GM18498 (cell line): ENCODE measurements around the gene CANX.

Experiments
- ATAC-seq: cut with Tn5 transposase; IDR thresholded peaks from one replicate; pipeline ENCODE4 v1.9.1; 2021; ENCODE audit warnings: mild to moderate bottlenecking, moderate library complexity; ENCODE audit not compliant: unreplicated experiment

The CANX gene

DNA sequence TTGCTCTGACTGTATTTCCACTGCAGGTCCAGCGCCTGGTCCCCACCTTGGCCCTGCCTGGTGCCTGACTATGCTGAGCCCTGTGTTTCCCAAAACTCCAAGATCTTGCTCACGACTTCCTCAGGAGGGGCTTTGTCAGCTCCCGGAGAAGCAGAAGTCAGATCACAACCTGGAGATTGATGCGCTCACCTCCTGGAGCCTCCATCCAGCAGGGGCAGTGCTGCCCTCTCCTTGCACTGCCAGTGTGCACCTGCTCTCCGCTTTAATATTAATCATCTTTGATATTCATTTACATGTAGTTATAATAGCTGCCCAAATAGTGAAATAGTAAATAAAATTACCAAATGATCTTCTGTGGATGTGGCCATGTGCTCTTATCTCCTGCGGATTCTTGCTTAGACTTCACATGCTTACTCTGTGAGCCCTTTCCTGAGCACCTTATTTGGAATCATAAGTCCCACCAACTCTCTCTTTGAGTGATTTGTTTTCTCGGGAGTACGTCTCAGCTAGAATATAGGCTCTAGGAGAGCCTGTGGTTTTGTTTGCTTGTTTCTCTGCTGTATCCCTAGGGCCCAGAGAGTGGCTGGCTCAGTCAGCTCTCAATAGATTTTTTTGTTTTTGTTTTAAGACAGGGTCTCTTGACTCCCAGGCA, 51.2 kb downstream of the CANX start:
- no peak for ATAC-seq

DNA sequence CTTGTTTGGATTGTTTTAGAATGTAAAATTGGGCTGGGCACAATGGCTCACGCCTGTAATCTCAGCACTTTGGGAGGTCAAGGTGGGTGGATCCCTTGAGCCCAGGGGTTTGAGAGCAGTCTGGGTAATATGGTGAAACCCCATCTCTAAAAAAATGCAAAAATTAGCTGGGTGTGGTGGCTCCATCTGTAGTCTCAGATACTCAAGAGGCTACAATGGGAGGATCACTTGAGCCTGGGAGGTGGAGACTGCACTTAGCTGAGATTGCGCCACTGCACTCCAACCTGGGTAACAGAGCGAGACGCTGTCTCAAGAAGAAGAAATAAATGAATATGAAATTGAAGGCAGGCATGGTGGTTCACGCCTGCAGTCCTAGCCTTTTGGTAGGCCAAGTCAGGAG, 55.2 kb downstream of the CANX start:
- no peak for ATAC-seq

DNA sequence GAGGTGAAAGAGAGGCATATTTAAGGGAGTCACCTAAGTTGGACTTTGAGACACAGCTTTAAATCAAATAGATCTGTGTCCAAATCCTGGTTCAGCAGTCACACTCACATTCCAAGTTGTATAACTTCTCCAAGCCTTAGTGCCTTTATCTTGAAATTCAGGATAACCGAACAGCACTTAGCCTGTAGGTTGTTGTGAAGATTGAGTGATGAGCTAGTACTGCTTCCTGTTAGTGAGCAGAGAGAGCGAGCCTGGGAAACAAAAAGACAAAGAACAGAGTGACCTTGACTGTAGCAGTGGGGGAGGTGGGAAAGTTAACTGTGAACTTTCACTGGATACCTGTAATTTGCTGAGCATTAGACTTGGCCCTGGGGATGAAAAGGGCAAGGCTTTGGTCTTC, 56.3 kb downstream of the CANX start:
- ATAC-seq: no peak

DNA sequence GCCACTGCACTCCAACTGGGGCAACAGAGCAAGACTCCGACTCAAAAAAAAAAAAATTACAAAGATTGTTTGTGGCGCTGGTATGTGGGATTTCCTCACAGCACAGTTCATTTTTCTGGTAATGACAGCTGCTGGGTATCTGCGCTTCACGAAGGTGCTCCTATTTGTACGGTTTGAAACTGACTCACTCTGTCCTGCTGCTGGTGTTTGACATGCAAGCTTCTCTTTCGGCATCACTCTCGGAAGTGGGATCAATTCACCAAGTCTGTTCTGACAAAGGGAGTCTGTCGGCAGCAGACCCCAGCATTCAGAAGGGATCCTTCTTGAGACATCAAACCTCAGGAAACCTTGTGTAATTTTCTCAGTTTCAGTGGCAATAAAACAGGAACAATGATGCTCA, 60.2 kb downstream of the CANX start:
- no peak for ATAC-seq

DNA sequence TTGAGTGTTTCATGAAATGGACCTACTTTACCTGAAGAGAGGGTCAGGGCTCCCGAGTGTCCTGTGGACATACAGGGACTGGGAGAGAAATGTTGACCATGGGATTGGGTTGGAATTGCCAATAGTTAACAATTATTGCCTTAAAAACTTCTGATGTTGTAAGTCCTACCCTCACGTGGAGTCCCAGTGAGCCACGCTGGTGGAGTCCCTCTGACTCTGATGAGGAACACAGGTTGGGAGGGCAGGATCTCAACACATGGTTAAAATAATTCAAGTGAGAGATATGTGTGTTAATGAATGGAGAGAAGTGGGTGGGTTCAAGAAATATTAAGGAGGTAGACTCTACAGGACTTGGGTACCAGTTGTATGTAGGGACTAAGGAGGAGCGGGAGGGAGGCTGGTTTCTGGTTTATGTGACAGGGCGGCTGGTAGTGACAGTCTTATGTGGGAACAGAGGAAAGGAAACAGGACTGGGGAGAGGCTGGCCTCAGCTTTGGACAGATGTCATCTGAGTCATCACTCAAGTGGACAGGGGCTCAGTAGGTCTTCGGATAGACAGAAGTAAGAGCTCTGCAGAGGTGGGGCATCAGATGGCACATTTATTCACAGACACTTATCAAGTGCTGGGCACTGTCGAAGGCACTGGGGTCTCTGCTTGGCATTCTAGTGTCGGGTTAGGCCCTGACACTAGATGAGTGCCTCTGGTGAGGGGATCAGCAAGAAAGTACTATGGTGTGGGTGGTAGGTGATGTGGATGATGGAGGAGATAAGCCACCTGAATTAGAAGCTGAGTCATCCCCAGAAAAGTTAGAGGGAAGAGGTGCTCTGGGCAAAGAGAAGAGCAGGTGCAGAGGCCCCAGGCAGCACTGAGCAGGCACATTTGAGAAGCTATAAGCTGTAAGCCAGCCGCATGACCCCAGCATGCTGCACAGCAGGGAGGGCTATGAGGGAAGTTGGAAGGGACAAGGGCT, 61.1 kb downstream of the CANX start:
- peak; percentile 53 for ATAC-seq

DNA sequence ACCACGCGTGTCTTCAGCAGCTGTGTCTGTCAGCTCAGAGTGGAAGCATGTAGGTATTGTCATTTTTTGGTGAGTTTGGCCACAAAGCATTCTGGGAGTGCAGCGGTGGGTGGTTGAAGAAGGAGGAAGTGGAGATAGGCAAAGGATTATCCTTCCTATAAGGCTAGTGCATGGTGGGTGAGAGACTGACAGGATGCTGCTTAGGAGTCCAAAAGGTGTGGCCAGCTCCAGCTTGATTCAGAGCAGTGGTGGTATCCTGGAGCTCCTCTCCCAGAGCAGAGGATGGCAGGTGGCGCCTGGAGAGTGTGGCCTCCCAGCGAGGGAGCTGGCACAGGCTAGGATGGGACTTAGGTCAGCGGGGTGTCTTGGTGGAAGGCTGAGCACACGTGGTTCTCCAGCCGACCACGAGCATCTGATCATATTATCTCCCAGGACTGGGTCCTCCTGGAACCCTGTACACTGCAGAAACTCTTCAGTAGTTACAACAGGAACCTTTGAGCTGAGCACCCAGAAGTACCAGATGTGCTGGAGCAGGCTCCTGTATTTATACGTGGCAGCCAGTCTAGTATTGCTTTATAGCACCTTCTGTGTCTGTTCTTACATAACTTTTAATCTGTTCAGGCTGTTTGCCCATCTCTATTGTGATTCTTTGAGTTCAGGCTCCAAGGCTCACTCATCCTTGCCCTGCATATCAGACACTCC, 63.5 kb downstream of the CANX start:
- peak; percentile 43 for ATAC-seq

DNA sequence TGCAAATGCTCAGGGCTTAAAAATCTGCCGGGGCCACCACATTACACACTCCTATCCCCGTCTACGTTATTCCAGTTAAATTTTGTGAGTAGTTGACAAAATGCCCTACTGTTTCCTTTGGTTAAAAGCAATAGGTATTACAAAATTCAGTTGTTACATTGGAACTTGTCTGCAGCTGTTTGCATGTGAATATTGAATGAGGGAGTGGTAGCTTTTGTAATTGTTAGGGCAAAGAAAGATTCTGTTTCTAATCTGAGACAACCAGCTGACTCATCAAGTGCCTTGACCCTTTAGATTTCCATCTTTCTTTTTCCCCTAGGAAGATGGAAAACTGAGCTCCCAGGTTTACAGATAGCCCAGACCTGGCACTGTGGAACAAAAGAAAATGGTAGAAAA, 64.0 kb downstream of the CANX start:
- ATAC-seq: no peak

DNA sequence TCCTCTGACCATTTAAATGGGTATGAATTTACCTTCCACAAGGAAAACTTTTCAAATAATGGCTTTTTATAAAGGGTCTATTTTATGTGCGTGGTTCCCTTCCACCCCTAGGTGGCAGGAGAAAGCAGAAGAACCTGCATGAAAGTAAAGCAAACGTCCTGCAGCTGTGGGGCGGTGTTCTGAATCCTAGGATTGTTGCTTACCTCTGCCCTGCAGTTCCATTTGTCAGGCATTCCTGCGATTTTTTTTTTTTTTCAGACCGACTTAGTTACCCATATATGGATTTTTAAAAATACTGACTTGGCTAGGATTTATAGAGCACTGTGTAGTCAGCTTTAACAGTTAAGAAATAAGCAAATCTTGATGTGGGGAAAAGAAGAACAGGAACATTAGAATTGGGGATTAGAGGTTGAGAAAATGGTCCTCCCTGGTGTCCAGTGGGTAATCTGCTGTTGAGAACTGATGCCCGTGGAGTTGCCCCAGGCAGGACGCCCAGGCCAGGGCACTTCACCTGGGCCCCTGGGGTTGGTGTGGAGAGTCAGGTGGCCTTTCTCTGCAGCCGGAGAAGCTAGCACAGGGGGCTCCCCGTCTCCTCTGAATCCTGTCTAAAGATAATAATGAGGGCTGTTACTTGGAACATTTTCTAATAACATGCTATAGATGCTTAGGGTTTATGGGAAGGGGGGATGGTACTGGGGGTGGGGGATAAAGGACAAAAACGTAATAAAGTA, 64.6 kb downstream of the CANX start:
- peak; percentile 46 for ATAC-seq

DNA sequence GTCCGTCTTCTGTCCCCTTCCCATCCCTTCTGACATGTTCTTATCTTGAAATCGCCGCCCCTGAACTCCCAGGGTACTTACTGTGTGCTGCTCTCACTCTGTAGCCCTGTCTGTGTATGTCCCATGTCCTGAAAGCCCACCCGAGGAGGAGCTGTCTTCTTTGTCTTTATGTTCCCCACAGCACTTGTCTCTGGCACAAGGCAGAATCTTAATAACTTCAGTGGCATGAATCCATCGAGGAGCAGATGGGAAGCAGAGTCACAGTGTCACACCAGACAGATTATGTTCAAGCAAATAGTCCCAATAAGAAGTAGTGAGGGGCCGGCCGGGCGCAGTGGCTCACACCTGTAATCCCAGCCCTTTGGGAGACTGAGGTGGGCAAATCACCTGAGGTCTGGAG, 65.3 kb downstream of the CANX start:
- ATAC-seq: no peak

DNA sequence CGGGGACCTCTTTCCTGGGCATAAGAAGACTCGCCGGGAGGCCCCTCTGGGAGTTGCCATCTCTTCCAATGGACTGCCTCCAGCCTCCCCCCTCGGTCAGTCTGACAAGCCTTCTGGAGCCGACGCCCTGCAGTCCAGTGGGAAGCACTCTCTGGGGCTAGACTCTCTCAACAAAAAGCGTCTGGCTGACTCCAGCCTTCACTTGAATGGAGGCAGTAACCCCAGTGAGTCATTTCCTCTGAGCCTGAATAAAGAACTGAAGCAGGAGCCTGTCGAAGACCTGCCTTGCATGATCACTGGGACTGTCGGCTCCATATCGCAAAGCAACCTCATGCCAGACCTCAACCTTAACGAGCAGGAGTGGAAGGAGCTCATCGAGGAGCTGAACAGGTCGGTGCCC, 66.6 kb downstream of the CANX start:
- no peak for ATAC-seq

DNA sequence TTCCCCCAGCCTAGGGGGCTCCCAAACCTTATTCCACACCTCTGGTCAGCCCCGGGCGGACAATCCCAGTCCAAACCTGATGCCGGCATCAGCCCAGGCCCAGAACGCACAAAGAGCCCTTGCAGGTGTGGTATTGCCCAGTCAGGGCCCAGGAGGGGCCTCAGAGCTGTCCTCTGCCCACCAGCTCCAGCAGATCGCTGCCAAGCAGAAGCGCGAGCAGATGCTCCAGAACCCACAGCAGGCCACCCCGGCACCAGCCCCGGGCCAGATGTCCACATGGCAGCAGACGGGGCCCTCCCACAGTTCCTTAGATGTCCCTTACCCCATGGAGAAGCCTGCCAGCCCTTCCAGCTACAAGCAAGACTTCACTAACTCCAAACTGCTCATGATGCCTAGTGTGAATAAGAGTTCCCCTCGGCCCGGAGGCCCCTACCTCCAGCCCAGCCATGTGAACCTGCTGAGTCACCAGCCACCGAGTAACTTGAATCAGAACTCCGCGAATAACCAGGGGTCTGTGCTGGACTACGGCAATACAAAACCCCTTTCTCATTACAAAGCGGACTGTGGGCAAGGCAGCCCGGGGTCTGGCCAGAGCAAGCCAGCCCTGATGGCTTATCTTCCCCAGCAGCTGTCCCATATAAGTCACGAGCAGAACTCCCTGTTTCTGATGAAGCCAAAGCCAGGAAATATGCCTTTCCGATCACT, 67.4 kb downstream of the CANX start:
- no peak for ATAC-seq

DNA sequence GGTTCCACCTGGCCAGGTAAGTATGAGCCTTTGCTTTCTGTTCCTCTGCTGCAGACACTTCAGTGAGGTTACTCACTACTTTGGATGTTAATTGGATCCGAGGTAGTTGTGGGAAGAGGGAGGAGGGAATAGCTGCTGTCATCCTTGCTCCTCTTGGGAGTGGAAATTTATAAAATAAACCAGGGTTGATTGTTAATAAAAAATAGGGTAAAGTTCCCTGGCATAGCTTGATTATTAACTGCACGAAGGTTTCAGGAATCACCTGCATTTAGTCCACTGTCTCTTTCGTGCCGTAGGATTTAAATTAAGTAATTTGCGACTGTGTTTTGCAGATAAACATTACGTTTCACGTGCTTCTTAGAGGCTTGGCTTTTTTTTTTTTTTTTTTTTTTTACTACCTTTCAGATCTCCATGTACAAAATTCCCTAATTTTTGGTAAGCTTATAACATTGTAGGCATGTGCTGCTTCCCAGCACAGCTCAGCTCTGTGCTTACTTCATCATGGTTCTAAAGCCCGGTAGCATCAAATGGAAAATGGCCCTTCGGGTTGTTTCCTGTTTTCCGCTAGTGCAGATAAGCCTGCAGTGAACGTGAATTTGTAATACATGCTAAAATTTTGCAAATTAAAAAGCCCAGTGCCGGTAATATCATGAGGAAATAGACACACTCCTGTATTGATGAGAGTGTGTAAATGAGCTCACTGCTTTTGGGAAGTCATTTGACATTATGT, 68.1 kb downstream of the CANX start:
- no peak for ATAC-seq

DNA sequence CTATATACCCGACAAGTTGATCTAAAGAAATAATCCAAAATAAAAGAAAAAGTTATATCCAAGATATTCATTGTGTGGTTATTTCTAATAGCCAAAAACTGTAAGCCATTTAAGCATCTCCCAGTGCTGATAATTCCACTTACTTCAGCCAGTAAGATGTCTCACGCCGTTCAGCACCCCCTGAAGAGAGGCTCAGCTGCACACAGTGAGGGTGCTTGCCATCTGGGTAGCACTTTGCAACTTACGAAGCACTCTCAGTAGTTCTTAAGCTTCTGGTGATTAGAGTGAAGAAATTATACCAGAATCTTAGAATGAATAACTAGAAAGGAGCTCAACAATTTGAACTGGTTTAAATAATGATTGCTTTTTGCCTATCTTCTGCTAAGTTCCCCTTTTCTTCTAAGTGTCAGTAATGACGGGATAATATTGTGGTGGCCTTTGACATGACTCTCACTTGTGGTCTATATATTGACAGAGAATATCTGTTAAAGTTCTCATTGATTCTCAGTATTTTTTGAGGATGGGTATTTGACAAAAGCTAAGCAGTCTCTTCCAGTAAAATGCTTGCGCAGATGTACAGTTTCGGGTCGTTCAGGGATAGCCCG, 68.8 kb downstream of the CANX start:
- ATAC-seq: no peak

DNA sequence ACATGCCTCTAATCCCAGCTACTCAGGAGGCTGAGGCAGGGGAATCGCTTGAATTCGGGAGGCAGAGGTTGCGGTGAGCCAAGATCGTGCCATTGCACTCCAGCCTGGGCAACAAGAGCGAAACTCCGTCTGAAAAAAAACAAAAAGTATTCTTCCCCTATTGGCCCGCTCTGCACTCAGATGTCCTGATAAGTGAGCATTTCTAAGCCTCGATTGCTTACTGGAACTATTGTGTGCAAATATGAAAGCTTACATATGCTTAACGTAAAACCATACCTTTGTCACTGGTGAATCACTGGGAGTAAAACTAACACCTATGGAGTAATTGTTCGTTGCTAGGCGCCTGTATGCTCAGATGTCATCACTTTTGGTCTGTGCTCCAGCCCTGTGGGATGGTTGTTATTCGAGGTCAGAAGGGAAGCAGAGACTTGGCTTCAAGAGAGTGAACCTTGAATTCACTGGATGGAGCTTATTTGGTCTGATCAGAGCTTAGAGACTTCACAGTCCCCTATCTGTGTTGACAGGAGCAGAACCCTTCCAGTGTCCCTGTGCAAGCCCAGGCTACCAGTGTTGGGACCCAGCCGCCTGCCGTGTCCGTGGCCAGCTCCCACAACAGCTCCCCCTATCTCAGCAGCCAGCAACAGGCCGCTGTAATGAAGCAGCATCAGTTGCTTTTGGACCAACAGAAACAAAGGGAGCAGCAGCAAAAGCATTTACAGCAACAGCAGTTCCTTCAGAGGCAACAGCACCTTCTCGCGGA, 69.7 kb downstream of the CANX start:
- ATAC-seq: no peak

DNA sequence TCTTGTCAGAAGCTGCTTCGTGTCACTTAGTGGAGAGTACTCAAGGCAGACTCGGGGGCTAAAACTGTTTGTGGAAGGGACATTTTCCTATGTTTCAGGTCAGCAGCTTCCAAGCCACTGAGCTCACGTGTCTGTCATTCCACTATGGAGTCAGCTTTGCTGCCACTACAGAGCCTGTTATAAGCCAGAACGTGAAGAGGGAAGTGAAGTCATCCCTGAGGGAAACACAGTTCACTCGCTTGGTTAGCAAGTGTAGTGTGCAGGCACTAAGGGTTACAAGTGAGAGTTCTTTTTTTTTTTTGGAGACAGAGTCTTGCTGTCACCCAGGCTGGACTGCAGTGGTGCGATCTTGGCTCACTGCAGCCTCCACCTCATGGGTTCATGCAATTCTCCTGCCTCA, 70.5 kb downstream of the CANX start:
- no peak for ATAC-seq

DNA sequence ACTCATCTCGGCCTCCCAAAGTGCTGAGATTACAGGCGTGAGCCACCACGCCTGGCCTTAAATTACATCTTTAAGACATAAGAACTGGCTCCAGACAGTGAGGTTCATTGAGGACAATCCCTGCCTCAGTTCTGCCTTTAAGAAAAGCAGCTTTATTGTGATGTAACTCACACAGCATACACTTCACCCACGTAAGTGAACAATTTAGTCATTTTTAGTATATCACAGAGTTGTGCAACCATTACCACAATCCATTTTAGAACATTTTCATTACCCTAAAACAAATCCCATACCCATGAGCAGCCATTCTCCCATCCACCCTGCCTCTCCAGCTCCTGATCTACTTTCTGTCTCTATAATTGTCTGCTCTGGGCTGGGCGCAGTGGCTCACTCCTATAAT, 71.0 kb downstream of the CANX start:
- no peak for ATAC-seq

DNA sequence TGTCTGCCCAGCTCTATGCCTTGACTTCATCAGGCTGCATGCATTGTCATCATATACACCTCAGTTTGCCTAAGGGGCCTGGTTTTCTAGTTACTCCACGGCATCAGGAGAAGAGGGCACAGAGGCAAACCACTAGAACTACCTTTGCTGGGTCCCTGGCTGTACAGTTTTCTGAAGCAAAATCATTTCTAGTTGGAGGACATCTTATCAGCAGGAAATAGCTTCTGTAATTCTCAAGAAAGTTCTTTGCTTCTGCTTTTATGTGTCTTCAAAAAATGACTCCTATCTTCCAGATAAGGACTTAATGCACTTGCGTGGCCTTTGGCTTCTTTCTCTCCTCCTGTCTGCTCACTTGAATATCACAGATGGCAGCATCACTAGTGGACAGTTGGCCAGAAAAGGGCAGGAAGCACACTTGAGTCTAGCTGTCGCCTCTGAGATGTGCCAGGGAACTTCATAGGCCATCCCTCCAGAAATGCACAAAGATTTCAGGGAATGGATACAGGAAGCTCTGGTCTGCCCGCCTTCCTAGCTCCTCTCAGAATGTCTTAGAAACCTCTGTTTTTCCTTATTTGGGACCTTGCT, 72.6 kb downstream of the CANX start:
- no peak for ATAC-seq

DNA sequence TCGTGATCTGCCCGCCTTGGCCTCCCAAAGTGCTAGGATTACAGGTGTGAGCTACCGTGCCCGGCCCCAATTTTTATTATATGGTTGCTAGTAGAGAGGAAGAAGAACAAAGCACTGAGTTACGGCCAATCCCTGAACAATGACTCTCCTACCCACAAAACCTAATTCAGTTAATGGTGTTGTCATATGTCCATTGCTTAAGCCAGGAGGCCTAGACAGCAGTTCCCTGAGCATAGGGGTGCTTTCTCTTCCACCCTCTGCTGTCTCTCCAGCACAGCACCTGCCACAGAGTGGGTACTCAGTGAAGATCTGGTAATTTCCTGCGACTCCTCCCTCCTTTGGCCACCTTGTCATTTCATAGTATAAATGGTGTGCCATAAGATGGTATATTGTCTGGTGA, 73.6 kb downstream of the CANX start:
- no peak for ATAC-seq
